Right cardiac atrium (tissue), 5 donors: ENCODE measurements around the gene NTPCR. TPM values are rescaled to one million over a fixed set of nuclear protein-coding genes. Genes with fewer than 3 reads are reported as not detected.

ENCODE experiments used
- polyA plus RNA-seq: library from polyadenylated mRNA; stranded (reverse); fragments of 200-250 nt; gene quantifications from one replicate; pipeline ENCODE4 v1.2.3, GENCODE V29; 2013
- total RNA-seq, 4 donors: library from RNA; stranded (reverse); fragmentation: NEBNext Ultra II Directional; extraction: Animal tissue kit (Norgen Biotek cat#: 25700); gene quantifications; one replicate each; pipeline ENCODE4 v1.2.1, GENCODE V29; 2021
- donor health status: healthy with polysubstance abuse.
- donor health status: DM: no; HTN: yes; CAD: no.
- donor health status: DM: no; HTN: no; CAD: no.
- donor health status: DM: no; HTN: yes; CAD: no; lungs with severe emphysema.
- donor health status: DM: yes; HTN: yes; CAD: no.

The NTPCR gene
- total and polyA plus RNA-seq, 5 donors: 55.7 to 114 (median 57.6) TPM

Other genes starting within 250 kb of the NTPCR start
- 1 to 10 TPM; 2.6 to 4.3 (median 4.0) TPM for gene MAP10, start 145.2 kb upstream of the NTPCR start, total RNA-seq
- gene MAP10, start 145.2 kb upstream of the NTPCR start, polyA plus RNA-seq: 1.5 TPM